GM23338 (cell line): ENCODE measurements around the gene KPNA5. TPM values are rescaled to one million over a fixed set of nuclear protein-coding genes. Genes with fewer than 3 reads are reported as not detected.

Experiments used
- ATAC-seq: fragments of 200-7000 bp; cut with Tn5 transposase; 3 replicates; pipeline ENCODE4 v1.9.1; 2020
- DNase-seq: peaks from one replicate; pipeline ENCODE4 v3.0.0-alpha.2; 2015; ENCODE audit warnings: low spot score
- H2AFZ ChIP-seq: fragments of 200-600 bp; sonication (generic); 2 replicates; pipeline ENCODE4 v1.8.0; 2016; ENCODE audit warnings: antibody characterized with exemption, mild to moderate bottlenecking, moderate library complexity
- H3F3A ChIP-seq: fragments of 200-600 bp; sonication (generic); replicated peaks from 2 replicates; pipeline ENCODE4 v1.8.0; 2017; ENCODE audit warnings: antibody characterized with exemption, mixed run types, low read depth
- H3K27ac ChIP-seq: fragments of 200-600 bp; sonication (generic); 2 replicates; pipeline ENCODE4 v1.6.1; 2016; ENCODE audit warnings: low read depth
- H3K27me3 ChIP-seq: fragments of 200-600 bp; sonication (generic); 2 replicates; pipeline ENCODE4 v1.8.0; 2016; ENCODE audit warnings: mild to moderate bottlenecking, mixed run types, moderate library complexity; ENCODE audit not compliant: insufficient read depth
- H3K36me3 ChIP-seq: fragments of 200-600 bp; sonication (generic); 2 replicates; pipeline ENCODE4 v1.8.0; 2016; ENCODE audit warnings: mild to moderate bottlenecking; ENCODE audit not compliant: insufficient read depth
- H3K4me1 ChIP-seq: fragments of 200-600 bp; sonication (generic); 2 replicates; pipeline ENCODE4 v1.8.0; 2016; ENCODE audit warnings: mild to moderate bottlenecking, moderate library complexity; ENCODE audit not compliant: insufficient read depth
- H3K4me2 ChIP-seq: fragments of 200-600 bp; sonication (generic); 2 replicates; pipeline ENCODE4 v1.7.1; 2017; ENCODE audit warnings: mixed run types
- H3K4me3 ChIP-seq: fragments of 200-600 bp; sonication (generic); 2 replicates; pipeline ENCODE4 v1.6.1; 2016; ENCODE audit warnings: mixed run types
- H3K79me2 ChIP-seq: fragments of 200-600 bp; sonication (generic); replicated peaks from 2 replicates; pipeline ENCODE4 v1.8.0; 2017; ENCODE audit warnings: mild to moderate bottlenecking; ENCODE audit not compliant: insufficient read depth
- H3K9me2 ChIP-seq: fragments of 200-600 bp; sonication (generic); 2 replicates; pipeline ENCODE4 v1.8.0; 2017; ENCODE audit not compliant: insufficient read depth
- H4K20me1 ChIP-seq: fragments of 200-600 bp; sonication (generic); replicated peaks from 2 replicates; pipeline ENCODE4 v1.8.0; 2017; ENCODE audit warnings: mild to moderate bottlenecking; ENCODE audit not compliant: insufficient read depth
- H3K27ac Mint-ChIP-seq: 2 replicates; pipeline ENCODE4 v1.8.0; 2020; ENCODE audit warnings: inconsistent platforms, mild to moderate bottlenecking, moderate library complexity, mixed read lengths
- H3K27me3 Mint-ChIP-seq: 3 replicates; pipeline ENCODE4 v1.8.0; 2022; ENCODE audit warnings: low read depth, mild to moderate bottlenecking, moderate library complexity, mixed read lengths, inconsistent platforms; ENCODE audit not compliant: insufficient read depth, poor library complexity
- H3K36me3 Mint-ChIP-seq: 3 replicates; pipeline ENCODE4 v1.8.0; 2021; ENCODE audit warnings: low read depth, mild to moderate bottlenecking, inconsistent platforms, moderate library complexity, mixed read lengths
- H3K4me1 Mint-ChIP-seq: 3 replicates; pipeline ENCODE4 v1.8.0; 2020; ENCODE audit warnings: mild to moderate bottlenecking, inconsistent platforms, mixed read lengths
- H3K4me3 Mint-ChIP-seq: 3 replicates; pipeline ENCODE4 v1.8.0; 2021; ENCODE audit warnings: moderate library complexity, mild to moderate bottlenecking, inconsistent platforms, mixed read lengths
- H3K9me3 Mint-ChIP-seq: 3 replicates; pipeline ENCODE4 v1.8.0; 2020; ENCODE audit warnings: moderate library complexity, mild to moderate bottlenecking, inconsistent platforms, mixed read lengths
- CREB1 ChIP-seq: fragments of 250-450 bp; sonication (Bioruptor Pico); IDR thresholded peaks from 2 replicates; pipeline ENCODE4 v1.5.0; 2020; ENCODE audit warnings: low read depth, mild to moderate bottlenecking, moderate library complexity
- CTCF ChIP-seq, 2 experiments: fragments of 200-600 bp in 1 of 2; sonication (generic) in 1 of 2; conservative IDR thresholded peaks; 2 replicates each; pipeline versions ENCODE4 v1.5.1 to v1.6.1; 2016 to 2017; ENCODE audit warnings: antibody characterized with exemption in 2 of 2, low read depth in 2 of 2, mild to moderate bottlenecking in 2 of 2, moderate library complexity in 1 of 2
- ETS1 ChIP-seq: IDR thresholded peaks from 2 replicates; pipeline ENCODE4 v1.6.1; 2016; ENCODE audit warnings: antibody characterized with exemption
- EZH2 ChIP-seq: fragments of 200-600 bp; sonication (generic); IDR thresholded peaks from one replicate; pipeline ENCODE4 v1.8.0; 2017; ENCODE audit warnings: antibody characterized with exemption, mild to moderate bottlenecking, low read depth; ENCODE audit not compliant: unreplicated experiment
- EZH2phosphoT487 ChIP-seq: fragments of 200-600 bp; sonication (generic); IDR thresholded peaks from one replicate; pipeline ENCODE4 v1.8.1; 2018; ENCODE audit warnings: antibody characterized with exemption; ENCODE audit not compliant: unreplicated experiment
- JUNB ChIP-seq: IDR thresholded peaks from one replicate; pipeline ENCODE4 v1.6.1; 2016; ENCODE audit warnings: antibody characterized with exemption; ENCODE audit not compliant: unreplicated experiment
- NANOG ChIP-seq: IDR thresholded peaks from 2 replicates; pipeline ENCODE4 v1.6.1; 2016; ENCODE audit warnings: antibody characterized with exemption, borderline replicate concordance
- POLR2AphosphoS5 ChIP-seq: IDR thresholded peaks from 2 replicates; pipeline ENCODE4 v1.6.1; 2016; ENCODE audit warnings: antibody characterized with exemption, low read depth
- STAT1 ChIP-seq: IDR thresholded peaks from one replicate; pipeline ENCODE4 v1.6.1; 2016; ENCODE audit warnings: antibody characterized with exemption; ENCODE audit not compliant: unreplicated experiment
- ZNF114 ChIP-seq: fragments of 250-450 bp; sonication (Bioruptor Pico); IDR thresholded peaks from 2 replicates; pipeline ENCODE4 v1.5.0; 2020; ENCODE audit warnings: mild to moderate bottlenecking, moderate library complexity
- ZNF331 ChIP-seq: fragments of 250-450 bp; sonication (Bioruptor Pico); IDR thresholded peaks from 2 replicates; pipeline ENCODE4 v1.5.0; 2020; ENCODE audit warnings: low read depth, mild to moderate bottlenecking, moderate library complexity
- polyA plus RNA-seq: library from polyadenylated mRNA; unstranded; fragments of >200 nt; fragmentation: Nextera tagmentation; extraction: Ambion mirVana; gene quantifications from 2 replicates; pipeline ENCODE4 v1.2.1, GENCODE V29; 2016
- total RNA-seq: library from RNA; depleted of rRNA; stranded (reverse); fragments of >200 nt; shearing (Covaris generic); gene quantifications from 2 replicates; pipeline ENCODE4 v1.2.3, GENCODE V29; 2014
- TF ChIP-seq, protein P1 (sequence below): IDR thresholded peaks from one replicate; pipeline ENCODE4 v1.6.1; 2018; ENCODE audit warnings: antibody characterized with exemption; ENCODE audit not compliant: unreplicated experiment
- TF ChIP-seq, protein P2 (sequence below): fragments of 250-450 bp; sonication (Bioruptor Pico); IDR thresholded peaks from 2 replicates; pipeline ENCODE4 v1.5.0; 2020; ENCODE audit warnings: mild to moderate bottlenecking, moderate library complexity

KPNA5 gene
- total and polyA plus RNA-seq, 2 experiments from 2014 or later = 6.9 to 16.3 TPM

GRCh38 chr6:116763048-116763447, 82.0 kb downstream of the KPNA5 start:
- Mint-ChIP-seq H3K27me3 (peaks cover 29% of the 10 kb centered on the region), H3K4me3 (no peak overlapping the region), H3K36me3 (no peaks in the 10 kb centered on the region; the same call in 2 of the 3 replicates), H3K9me3 (no peaks in the 10 kb centered on the region), H3K4me1 (peaks cover 17% of the 10 kb centered on the region), H3K27ac (no peak overlapping the region)
- H3K4me1 ChIP-seq = peaks cover 20% of the 10 kb centered on the region
- H3K79me2 ChIP-seq = no peaks in the 10 kb centered on the region
- 0 out of 2 replicates have a peak overlapping the region, but pooled peaks have one; percentile 57 for H3K4me2 ChIP-seq
- no peak overlapping the region for H2AFZ ChIP-seq
- H3K27ac ChIP-seq = no peak overlapping the region
- no peaks in the 10 kb centered on the region for H3K36me3 ChIP-seq
- ATAC-seq = no peak
- H3K4me3 ChIP-seq = no peak overlapping the region
- H3K9me2 ChIP-seq = no peaks in the 10 kb centered on the region
- no peak for DNase-seq
- no peaks in the 10 kb centered on the region for H3F3A ChIP-seq
- TF ChIP-seq, protein P1, sequence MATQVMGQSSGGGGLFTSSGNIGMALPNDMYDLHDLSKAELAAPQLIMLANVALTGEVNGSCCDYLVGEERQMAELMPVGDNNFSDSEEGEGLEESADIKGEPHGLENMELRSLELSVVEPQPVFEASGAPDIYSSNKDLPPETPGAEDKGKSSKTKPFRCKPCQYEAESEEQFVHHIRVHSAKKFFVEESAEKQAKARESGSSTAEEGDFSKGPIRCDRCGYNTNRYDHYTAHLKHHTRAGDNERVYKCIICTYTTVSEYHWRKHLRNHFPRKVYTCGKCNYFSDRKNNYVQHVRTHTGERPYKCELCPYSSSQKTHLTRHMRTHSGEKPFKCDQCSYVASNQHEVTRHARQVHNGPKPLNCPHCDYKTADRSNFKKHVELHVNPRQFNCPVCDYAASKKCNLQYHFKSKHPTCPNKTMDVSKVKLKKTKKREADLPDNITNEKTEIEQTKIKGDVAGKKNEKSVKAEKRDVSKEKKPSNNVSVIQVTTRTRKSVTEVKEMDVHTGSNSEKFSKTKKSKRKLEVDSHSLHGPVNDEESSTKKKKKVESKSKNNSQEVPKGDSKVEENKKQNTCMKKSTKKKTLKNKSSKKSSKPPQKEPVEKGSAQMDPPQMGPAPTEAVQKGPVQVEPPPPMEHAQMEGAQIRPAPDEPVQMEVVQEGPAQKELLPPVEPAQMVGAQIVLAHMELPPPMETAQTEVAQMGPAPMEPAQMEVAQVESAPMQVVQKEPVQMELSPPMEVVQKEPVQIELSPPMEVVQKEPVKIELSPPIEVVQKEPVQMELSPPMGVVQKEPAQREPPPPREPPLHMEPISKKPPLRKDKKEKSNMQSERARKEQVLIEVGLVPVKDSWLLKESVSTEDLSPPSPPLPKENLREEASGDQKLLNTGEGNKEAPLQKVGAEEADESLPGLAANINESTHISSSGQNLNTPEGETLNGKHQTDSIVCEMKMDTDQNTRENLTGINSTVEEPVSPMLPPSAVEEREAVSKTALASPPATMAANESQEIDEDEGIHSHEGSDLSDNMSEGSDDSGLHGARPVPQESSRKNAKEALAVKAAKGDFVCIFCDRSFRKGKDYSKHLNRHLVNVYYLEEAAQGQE = no peak
- TF ChIP-seq ZNF114 (CRISPR knock-in tag) = no peak
- no peak for TF ChIP-seq CTCF (conservative IDR thresholded peaks at IDR 0.05; ENCODE audit: low read depth in 2 of 2)
- TF ChIP-seq ETS1 = no peak
- no peak for TF ChIP-seq JUNB
- TF ChIP-seq EZH2phosphoT487 = no peak
- TF ChIP-seq CREB1 (CRISPR knock-in tag) = no peak
- no peak for TF ChIP-seq ZNF331 (CRISPR knock-in tag)
- TF ChIP-seq, protein P2, sequence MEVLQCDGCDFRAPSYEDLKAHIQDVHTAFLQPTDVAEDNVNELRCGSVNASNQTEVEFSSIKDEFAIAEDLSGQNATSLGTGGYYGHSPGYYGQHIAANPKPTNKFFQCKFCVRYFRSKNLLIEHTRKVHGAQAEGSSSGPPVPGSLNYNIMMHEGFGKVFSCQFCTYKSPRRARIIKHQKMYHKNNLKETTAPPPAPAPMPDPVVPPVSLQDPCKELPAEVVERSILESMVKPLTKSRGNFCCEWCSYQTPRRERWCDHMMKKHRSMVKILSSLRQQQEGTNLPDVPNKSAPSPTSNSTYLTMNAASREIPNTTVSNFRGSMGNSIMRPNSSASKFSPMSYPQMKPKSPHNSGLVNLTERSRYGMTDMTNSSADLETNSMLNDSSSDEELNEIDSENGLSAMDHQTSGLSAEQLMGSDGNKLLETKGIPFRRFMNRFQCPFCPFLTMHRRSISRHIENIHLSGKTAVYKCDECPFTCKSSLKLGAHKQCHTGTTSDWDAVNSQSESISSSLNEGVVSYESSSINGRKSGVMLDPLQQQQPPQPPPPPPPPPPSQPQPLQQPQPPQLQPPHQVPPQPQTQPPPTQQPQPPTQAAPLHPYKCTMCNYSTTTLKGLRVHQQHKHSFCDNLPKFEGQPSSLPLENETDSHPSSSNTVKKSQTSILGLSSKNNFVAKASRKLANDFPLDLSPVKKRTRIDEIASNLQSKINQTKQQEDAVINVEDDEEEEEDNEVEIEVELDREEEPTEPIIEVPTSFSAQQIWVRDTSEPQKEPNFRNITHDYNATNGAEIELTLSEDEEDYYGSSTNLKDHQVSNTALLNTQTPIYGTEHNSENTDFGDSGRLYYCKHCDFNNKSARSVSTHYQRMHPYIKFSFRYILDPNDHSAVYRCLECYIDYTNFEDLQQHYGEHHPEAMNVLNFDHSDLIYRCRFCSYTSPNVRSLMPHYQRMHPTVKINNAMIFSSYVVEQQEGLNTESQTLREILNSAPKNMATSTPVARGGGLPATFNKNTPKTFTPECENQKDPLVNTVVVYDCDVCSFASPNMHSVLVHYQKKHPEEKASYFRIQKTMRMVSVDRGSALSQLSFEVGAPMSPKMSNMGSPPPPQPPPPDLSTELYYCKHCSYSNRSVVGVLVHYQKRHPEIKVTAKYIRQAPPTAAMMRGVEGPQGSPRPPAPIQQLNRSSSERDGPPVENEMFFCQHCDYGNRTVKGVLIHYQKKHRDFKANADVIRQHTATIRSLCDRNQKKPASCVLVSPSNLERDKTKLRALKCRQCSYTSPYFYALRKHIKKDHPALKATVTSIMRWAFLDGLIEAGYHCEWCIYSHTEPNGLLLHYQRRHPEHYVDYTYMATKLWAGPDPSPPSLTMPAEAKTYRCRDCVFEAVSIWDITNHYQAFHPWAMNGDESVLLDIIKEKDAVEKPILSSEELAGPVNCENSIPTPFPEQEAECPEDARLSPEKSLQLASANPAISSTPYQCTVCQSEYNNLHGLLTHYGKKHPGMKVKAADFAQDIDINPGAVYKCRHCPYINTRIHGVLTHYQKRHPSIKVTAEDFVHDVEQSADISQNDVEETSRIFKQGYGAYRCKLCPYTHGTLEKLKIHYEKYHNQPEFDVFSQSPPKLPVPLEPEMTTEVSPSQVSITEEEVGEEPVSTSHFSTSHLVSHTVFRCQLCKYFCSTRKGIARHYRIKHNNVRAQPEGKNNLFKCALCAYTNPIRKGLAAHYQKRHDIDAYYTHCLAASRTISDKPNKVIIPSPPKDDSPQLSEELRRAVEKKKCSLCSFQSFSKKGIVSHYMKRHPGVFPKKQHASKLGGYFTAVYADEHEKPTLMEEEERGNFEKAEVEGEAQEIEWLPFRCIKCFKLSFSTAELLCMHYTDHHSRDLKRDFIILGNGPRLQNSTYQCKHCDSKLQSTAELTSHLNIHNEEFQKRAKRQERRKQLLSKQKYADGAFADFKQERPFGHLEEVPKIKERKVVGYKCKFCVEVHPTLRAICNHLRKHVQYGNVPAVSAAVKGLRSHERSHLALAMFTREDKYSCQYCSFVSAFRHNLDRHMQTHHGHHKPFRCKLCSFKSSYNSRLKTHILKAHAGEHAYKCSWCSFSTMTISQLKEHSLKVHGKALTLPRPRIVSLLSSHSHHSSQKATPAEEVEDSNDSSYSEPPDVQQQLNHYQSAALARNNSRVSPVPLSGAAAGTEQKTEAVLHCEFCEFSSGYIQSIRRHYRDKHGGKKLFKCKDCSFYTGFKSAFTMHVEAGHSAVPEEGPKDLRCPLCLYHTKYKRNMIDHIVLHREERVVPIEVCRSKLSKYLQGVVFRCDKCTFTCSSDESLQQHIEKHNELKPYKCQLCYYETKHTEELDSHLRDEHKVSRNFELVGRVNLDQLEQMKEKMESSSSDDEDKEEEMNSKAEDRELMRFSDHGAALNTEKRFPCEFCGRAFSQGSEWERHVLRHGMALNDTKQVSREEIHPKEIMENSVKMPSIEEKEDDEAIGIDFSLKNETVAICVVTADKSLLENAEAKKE (CRISPR knock-in tag) = no peak
- TF ChIP-seq NANOG = no peak
- no peak for TF ChIP-seq EZH2
- TF ChIP-seq STAT1 = no peak
- TF ChIP-seq POLR2AphosphoS5 = no peak
- H4K20me1 ChIP-seq = no peaks in the 10 kb centered on the region
- H3K27me3 ChIP-seq = peaks cover 48% of the 10 kb centered on the region
